Glomerular visceral epithelial cell (primary cell): ENCODE results near the gene CPXM1.

Experiments
- DNase-seq: peaks from one replicate; pipeline ENCODE4 v3.0.0-alpha.2; 2016; ENCODE audit errors: extremely low spot score

The CPXM1 gene

DNA sequence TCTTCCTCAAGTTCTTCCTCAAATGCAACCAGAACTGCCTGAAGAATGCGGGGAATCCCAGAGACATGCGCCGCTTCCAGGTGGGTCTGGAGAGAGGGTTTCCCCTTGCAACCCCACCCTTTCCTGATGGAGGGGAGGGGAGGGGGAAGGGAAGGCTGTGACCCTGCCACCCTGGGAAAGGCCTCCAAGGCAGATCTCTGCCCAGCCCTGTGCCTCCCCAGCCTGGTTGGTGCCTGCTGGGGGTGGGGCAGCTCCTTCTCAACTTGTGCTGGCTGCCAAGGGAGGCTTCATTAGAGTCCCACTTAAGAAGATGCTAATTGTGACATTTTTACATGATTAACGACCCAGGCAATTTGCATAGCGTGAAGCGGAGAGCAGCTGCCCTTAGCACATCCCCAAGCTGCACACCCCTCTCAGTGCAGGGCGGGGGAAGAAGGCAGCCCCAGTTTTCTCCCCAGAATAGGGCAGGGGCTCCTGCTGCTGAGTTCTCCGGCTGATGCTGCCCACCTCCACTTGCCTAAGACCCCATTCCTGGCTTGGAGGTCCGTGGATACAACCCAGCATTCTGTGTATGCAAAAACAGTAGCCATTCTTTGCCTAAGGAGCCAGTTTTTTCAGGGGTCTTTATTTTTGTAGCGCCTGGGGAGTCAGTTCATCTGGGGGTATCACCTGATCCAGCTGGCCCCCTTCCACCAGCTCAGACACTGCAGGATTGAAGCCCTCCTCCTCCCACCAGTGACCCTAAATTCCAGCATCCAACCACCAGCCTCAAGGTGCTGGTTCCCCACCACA lies 51.7 kb downstream of the CPXM1 start:
- no peak for DNase-seq

DNA sequence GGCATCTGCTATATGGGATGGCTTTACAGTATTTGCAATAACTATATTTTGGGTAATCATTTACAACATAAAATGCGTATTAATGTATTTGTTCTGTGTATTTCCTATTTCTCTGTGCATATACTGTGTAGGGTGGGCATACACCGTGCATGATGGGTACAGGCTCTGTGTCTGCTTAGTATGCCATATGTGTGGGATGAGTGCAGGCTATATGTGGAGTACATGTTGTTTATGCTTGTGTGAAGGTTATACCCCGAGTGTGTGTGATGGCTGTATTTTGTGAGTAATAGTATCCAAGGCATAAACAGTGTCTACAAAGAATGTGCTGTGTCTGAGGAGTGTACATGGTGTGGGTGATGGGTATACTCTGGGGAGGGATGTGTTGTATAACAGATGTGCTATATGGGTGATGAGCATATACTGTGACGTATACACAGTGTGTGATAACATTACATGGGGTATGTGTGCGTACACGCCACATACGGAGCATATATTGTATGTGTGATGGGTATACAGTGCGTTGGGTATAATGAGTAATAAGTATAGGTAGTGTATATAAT lies 52.7 kb downstream of the CPXM1 start:
- DNase-seq = no peak

DNA sequence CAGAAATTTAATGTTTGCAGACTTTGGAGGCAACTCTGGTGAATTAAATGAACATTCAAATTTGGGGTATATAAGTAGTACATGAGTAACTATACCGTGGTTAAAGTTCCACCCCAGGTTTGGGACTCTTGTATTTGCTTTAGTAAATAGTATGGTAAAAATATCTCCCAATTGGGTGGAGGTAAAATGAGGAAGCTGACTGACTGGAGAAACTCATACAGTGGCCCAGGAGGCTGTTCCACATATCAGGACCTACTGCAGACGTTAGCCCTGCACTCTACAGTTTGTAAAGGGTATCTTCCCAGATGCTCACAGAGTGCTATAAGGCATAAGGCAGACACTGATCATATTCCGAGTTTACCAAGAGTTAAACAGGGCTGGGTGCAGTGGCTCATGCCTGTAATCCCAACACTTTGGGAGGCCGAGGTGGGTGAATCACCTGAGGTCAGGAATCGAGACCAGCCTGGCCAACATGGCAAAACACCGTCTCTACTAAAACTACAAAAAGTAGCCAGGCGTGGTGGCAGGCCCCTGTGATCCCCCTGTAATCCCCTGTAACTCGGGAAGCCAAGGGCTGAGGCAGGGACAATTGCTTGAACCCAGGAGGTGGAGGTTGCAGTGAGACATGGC lies 53.7 kb downstream of the CPXM1 start:
- no peak for DNase-seq

DNA sequence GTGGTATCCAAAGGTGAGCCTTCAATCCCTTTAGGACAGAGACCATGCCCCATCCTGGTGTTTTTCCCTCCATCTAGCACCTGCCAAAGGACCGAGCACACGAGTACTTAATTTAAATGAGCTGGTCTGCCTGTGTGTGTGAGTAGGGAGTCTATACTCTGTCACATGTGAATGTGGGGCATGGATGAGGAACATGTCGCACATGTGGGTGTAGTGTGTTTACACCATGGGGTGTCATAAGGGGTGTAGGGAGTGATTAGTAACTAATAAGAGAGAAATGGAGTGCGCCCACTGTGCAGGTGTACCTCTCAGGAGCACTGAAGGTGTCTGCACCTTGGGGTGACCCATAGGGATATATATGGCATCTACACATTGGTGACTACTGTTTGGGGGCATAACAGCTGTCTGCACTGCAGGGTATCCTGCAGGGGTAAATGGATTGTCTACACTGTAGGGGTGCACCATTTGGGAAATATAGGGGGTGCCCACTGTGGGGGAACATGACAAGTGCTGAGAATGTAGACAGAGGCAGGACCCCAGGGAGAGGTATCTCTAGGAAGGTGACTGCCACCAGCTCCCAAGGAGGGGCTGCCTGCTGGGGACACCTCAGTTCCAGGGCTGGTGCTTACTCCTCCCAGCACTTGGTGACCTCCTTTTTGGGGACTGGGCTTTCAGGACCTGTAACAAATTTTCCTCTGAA lies 54.3 kb downstream of the CPXM1 start:
- no peak for DNase-seq

DNA sequence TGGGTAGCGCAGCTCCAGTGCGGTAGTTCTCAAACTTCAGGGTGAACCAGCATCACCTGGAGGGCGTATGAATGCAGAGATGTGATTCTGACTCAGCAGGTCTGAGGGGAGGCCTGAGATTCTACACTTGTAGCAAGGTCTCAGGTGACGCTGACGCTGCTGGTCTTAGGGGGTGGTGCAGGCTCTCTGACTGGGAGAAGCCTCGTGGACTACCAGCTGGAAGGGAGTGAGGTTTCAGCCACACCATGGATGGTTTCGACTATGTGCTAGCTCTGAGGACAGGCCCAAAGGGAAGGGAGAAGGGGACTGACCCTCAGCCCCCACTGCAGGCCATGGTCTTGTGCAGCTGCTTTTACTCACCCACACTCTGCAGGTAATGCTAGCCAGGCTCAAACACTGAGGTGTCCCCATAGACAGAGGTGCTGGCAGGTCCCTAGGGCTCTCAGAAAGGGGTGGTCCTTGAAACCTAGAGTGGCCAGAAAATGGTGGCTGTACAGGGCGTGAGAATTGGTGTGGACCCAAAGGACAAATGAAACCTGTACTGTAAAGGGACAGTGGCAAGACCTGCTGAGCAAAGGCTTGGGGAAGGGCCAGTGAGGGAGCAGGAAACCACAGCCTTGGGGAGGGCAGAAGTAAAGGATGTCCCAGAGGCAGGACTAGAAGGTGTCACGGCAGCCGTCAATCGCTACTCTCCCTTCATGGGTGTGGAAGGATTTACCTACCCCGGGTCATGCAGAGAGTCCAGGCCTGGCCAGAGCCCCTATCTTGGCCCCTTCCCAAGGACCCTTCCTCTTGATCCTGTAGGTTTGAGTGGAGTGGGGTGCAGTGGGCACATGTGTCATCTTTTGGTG lies 55.1 kb downstream of the CPXM1 start:
- no peak for DNase-seq
